PC-3 (cell line): ENCODE results near the gene FRAT2.

Experiments
- EZH2 ChIP-seq: fragments of 300-600 bp; sonication (generic); IDR thresholded peaks from one replicate; pipeline ENCODE4 v1.6.1; 2017; ENCODE audit warnings: antibody characterized with exemption, mild to moderate bottlenecking, low read length; ENCODE audit not compliant: unreplicated experiment
- TF ChIP-seq, protein P1 (sequence below): fragments of 300-600 bp; sonication (generic); conservative IDR thresholded peaks from 2 replicates; pipeline ENCODE4 v1.5.1; 2017; ENCODE audit warnings: antibody characterized with exemption, low read depth, mild to moderate bottlenecking, low read length

DNA sequence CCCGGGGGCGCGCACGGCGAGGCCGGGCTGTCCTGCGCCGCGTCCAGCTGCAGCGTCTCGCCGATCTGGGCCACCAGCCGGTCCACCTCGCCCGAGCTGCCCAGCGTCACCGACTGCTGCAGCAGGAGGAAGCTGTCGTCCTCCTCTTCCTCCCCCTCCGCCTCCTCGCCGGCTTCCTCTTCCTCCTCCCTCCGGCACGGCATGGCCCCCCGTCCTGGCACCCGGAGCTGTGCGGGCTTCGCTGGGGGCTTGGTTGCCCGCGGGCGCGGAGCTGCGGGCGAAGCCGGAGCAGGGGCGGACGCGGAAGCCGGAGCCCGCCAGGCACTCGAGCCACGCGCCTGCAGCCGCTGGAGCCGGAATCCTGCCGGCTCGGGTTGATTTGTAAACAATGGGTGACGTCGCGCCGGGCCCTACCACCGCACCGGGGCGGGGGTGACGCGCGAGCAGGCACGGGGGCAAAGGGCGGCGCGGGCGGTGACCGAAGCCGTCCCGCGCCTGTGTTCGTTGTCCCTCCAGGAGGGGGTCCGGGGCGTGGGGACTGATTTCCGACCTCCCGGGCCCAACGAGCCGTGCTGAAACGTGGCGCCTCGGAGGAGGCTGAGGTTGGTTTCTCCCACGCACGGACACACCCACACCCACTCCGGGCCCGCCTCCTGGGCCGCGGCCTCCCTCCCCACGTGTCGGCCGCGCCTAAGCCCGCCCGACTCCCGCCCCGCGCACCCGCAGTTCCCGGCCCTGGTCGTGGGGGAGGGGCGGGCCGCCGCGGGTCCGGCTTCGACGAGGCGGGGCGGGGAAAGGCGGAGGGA, at the start of gene FRAT2:
- no peak for TF ChIP-seq EZH2
- TF ChIP-seq, protein P1, sequence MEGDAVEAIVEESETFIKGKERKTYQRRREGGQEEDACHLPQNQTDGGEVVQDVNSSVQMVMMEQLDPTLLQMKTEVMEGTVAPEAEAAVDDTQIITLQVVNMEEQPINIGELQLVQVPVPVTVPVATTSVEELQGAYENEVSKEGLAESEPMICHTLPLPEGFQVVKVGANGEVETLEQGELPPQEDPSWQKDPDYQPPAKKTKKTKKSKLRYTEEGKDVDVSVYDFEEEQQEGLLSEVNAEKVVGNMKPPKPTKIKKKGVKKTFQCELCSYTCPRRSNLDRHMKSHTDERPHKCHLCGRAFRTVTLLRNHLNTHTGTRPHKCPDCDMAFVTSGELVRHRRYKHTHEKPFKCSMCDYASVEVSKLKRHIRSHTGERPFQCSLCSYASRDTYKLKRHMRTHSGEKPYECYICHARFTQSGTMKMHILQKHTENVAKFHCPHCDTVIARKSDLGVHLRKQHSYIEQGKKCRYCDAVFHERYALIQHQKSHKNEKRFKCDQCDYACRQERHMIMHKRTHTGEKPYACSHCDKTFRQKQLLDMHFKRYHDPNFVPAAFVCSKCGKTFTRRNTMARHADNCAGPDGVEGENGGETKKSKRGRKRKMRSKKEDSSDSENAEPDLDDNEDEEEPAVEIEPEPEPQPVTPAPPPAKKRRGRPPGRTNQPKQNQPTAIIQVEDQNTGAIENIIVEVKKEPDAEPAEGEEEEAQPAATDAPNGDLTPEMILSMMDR, result no peak
